GM12878 (cell line): Measurements from ENCODE around the gene MEI1.

Source experiments
- BHLHE40 ChIP-seq, 2 experiments: fragments of 450-650 bp in 1 of 2; IDR thresholded peaks; 2 replicates each; pipeline ENCODE4 v1.6.1; 2011 to 2017; ENCODE audit warnings: low read depth in 2 of 2, borderline replicate concordance in 1 of 2, improper control_type of control experiment in 1 of 2, low read length in 1 of 2, mild to moderate bottlenecking in 1 of 2
- CTCF ChIP-seq, 3 experiments: IDR thresholded peaks in 2 of 3; conservative IDR thresholded peaks in 1 of 3; 2 replicates each; pipeline ENCODE4 v1.5.1; 2011; ENCODE audit warnings: low read depth in 3 of 3, low read length in 3 of 3, mild to moderate bottlenecking in 3 of 3, control low read depth in 2 of 3, moderate library complexity in 2 of 3, inconsistent platforms in 1 of 3, mixed read lengths in 1 of 3; ENCODE audit not compliant: control insufficient read depth in 2 of 3, insufficient read depth in 1 of 3; ENCODE audit errors: extremely low read depth in 1 of 3
- EP300 ChIP-seq, 2 experiments: fragments of 150-350 bp in 1 of 2; IDR thresholded peaks; 2 replicates each; pipeline ENCODE4 v1.6.1; 2011 to 2012; ENCODE audit warnings: low read depth in 2 of 2, low read length in 2 of 2, borderline replicate concordance in 1 of 2, improper control_type of control experiment in 1 of 2, inconsistent platforms in 1 of 2; ENCODE audit not compliant: control insufficient read depth in 1 of 2
- GATAD2B ChIP-seq: fragments of 450-650 bp; conservative IDR thresholded peaks from 2 replicates; pipeline ENCODE4 v1.6.1; 2017; ENCODE audit warnings: low read depth, mild to moderate bottlenecking, moderate library complexity
- MLLT1 ChIP-seq: fragments of 450-650 bp; IDR thresholded peaks from 2 replicates; pipeline ENCODE4 v1.6.1; 2016; ENCODE audit warnings: mild to moderate bottlenecking
- POLR2A ChIP-seq: IDR thresholded peaks from 2 replicates; pipeline ENCODE4 v1.6.1; 2011; ENCODE audit warnings: low read depth, mild to moderate bottlenecking, low read length
- POLR2AphosphoS5 ChIP-seq: IDR thresholded peaks from 2 replicates; pipeline ENCODE4 v1.6.1; 2011; ENCODE audit warnings: mild to moderate bottlenecking, low read length, inconsistent platforms
- RAD21 ChIP-seq: IDR thresholded peaks from 2 replicates; pipeline ENCODE4 v1.6.1; 2011; ENCODE audit warnings: mild to moderate bottlenecking, low read depth, low read length, moderate library complexity; ENCODE audit not compliant: insufficient read depth
- SP1 ChIP-seq: IDR thresholded peaks from one replicate; pipeline ENCODE4 v1.6.1; 2011; ENCODE audit warnings: low read depth, low read length
- SPI1 ChIP-seq: IDR thresholded peaks from 2 replicates; pipeline ENCODE4 v1.6.1; 2011; ENCODE audit warnings: low read depth, mild to moderate bottlenecking, low read length, moderate library complexity, borderline replicate concordance; ENCODE audit not compliant: insufficient read depth
- SRF ChIP-seq, 2 experiments: IDR thresholded peaks; 2 replicates each; pipeline ENCODE4 v1.6.1; 2011; ENCODE audit warnings: low read depth in 2 of 2, low read length in 2 of 2, mild to moderate bottlenecking in 1 of 2, moderate library complexity in 1 of 2
- SUPT20H ChIP-seq: IDR thresholded peaks from 2 replicates; pipeline ENCODE4 v1.6.1; 2011; ENCODE audit warnings: low read depth, mild to moderate bottlenecking, low read length, moderate library complexity, borderline replicate concordance; ENCODE audit not compliant: control insufficient read depth
- USF1 ChIP-seq: IDR thresholded peaks from 2 replicates; pipeline ENCODE4 v1.6.1; 2011; ENCODE audit warnings: borderline replicate concordance, low read depth, mild to moderate bottlenecking, moderate library complexity, mixed read lengths, low read length; ENCODE audit not compliant: insufficient read depth; ENCODE audit errors: extremely low read length
- ZBTB40 ChIP-seq: fragments of 450-650 bp; IDR thresholded peaks from 2 replicates; pipeline ENCODE4 v1.6.1; 2016; ENCODE audit warnings: mild to moderate bottlenecking, moderate library complexity, borderline replicate concordance

GRCh38 chr22:41696703-41697102 lies 2.6 kb upstream of the MEI1 start:
- no peak for TF ChIP-seq POLR2A
- TF ChIP-seq SP1, result no peak
- TF ChIP-seq CTCF (IDR thresholded peaks at IDR 0.05 in 2 of 3, conservative IDR thresholded peaks at IDR 0.05 in 1 of 3; ENCODE audit: control insufficient read depth in 2 of 3, extremely low read depth in 1 of 3, insufficient read depth in 1 of 3, low read depth in 3 of 3, low read length in 3 of 3), result no peak
- TF ChIP-seq POLR2AphosphoS5, result no peak
- no peak for TF ChIP-seq GATAD2B
- no peak for TF ChIP-seq ZBTB40
- 0 out of 2 replicates have a peak, but pooled peaks have one; percentile 30 for TF ChIP-seq MLLT1
- no peak for TF ChIP-seq SPI1
- no peak for TF ChIP-seq BHLHE40 (IDR thresholded peaks at IDR 0.05; ENCODE audit: borderline replicate concordance in 1 of 2, low read depth in 2 of 2, low read length in 1 of 2)
- TF ChIP-seq USF1, result no peak
- no peak for TF ChIP-seq SUPT20H
- TF ChIP-seq RAD21, result no peak
- TF ChIP-seq SRF (IDR thresholded peaks at IDR 0.05; ENCODE audit: low read depth in 2 of 2, low read length in 2 of 2), result no peak
- no peak for TF ChIP-seq EP300 (IDR thresholded peaks at IDR 0.05; ENCODE audit: borderline replicate concordance in 1 of 2, control insufficient read depth in 1 of 2, low read depth in 2 of 2, low read length in 2 of 2)
